ENCODE data around the gene TAF13. TPM values are rescaled to one million over a fixed set of nuclear protein-coding genes. Genes with fewer than 3 reads are reported as not detected.

Gene TAF13
- total and polyA plus RNA-seq, 9 of the 15 experiments (the other 6 are each of a cell fraction or from before 2014, with no cell fraction given) = 14.9 to 77.2 (median 38.7) TPM

DNA sequence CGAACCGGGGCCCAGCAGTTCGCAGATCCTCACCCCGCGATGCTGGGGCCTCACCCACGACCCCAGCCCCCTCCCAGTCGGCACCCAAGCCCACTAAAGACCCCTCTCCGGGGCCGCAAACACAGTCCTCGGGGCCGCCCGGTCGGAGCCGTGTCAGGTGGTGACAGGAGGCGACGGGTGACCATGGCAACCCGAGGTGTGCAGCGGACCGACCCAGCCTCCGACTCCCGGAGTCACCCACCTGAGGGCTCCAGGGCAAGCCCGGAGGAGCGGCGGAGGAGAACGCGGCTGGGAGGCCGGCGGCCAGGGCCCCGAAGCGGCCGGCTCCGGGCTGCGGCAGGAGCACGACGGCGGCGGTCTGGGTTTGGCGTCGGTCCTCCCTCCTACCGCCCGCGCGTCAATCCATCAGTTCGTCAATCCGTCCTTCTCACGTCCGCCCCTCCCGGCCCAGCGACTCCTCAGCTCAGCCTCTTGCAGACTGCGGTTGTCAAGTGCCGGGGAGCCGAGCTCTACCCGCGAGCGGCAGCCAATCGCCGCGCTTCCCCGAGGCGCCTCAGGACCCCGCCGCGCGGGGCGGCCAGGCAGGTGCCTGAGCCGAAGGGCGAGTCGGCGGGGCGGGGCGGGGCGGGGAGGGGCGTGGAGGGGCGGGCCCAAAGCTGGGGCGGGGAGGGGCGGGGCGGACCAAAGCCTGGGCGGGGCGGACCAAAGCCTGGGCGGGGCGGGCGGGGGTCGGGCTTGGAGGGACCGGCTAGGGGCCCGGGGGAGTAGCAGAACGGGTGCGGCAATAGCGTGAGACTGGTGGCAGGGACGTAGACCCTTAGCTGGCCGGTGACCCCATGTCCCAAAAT, 34.0 kb downstream of the TAF13 start, which contains the start of gene WDR47 (continued):
- TF ChIP-seq ZNF740 (CRISPR knock-in tag; IDR thresholded peaks at IDR 0.05) (peak; percentile 30; the same call in 1 of the 2 replicates), ZNF740 (tag; IDR thresholded peaks at IDR 0.05) (no peak), FOXA3 (CRISPR knock-in tag; conservative IDR thresholded peaks at IDR 0.05 in 1 of 2, IDR thresholded peaks at IDR 0.05 in 1 of 2) (peak in 1 of 2 experiments; percentile 63; a peak in 1 of 4 replicates), ZNF3 (CRISPR knock-in tag; IDR thresholded peaks at IDR 0.05) (no peak), ATF3 (IDR thresholded peaks at IDR 0.05) (no peak), ATF3 (CRISPR knock-in tag; conservative IDR thresholded peaks at IDR 0.05) (no peak), SMAD4 (CRISPR knock-in tag; conservative IDR thresholded peaks at IDR 0.05) (peak; percentile 74), ATF1 (CRISPR knock-in tag; IDR thresholded peaks at IDR 0.05) (no peak), ATF1 (tag; IDR thresholded peaks at IDR 0.05) (peak; percentile 87), ZBTB40 (IDR thresholded peaks at IDR 0.05) (0 out of 2 replicates have a peak, but pooled peaks have one; percentile 39), ZBTB40 (CRISPR knock-in tag; IDR thresholded peaks at IDR 0.05) (no peak), FIP1L1 (IDR thresholded peaks at IDR 0.05; ENCODE audit: low read depth, low read length, poor library complexity, severe bottlenecking) (peak; percentile 70), HNRNPH1 (optimal IDR thresholded peaks at IDR 0.05; ENCODE audit: low read depth, low read length) (no peak), CHD4 (IDR thresholded peaks at IDR 0.05; ENCODE audit: insufficient read depth, insufficient replicate concordance, low read depth, low read length, poor library complexity, severe bottlenecking) (no peak)
